Astrocyte of the spinal cord (primary cell): ENCODE results near the gene LRP10.

Source experiments
- DNase-seq: peaks from one replicate; pipeline ENCODE4 v3.0.0; 2011; ENCODE audit warnings: low read depth, low spot score
- H3K4me3 ChIP-seq: 2 replicates; pipeline ENCODE4 v1.5.1; 2011; ENCODE audit warnings: low read depth, mild to moderate bottlenecking, low read length, moderate library complexity
- in situ Hi-C: cut with HindIII; loops from 2 replicates; pipeline ENCODE4 v1.10.0; 2017; ENCODE audit warnings: low sequenced_read_pairs
- TF ChIP-seq, protein P1 (sequence below): IDR thresholded peaks from 2 replicates; pipeline ENCODE4 v1.5.1; 2012; ENCODE audit warnings: low read depth, mild to moderate bottlenecking, low read length, inconsistent platforms

LRP10 gene

DNA sequence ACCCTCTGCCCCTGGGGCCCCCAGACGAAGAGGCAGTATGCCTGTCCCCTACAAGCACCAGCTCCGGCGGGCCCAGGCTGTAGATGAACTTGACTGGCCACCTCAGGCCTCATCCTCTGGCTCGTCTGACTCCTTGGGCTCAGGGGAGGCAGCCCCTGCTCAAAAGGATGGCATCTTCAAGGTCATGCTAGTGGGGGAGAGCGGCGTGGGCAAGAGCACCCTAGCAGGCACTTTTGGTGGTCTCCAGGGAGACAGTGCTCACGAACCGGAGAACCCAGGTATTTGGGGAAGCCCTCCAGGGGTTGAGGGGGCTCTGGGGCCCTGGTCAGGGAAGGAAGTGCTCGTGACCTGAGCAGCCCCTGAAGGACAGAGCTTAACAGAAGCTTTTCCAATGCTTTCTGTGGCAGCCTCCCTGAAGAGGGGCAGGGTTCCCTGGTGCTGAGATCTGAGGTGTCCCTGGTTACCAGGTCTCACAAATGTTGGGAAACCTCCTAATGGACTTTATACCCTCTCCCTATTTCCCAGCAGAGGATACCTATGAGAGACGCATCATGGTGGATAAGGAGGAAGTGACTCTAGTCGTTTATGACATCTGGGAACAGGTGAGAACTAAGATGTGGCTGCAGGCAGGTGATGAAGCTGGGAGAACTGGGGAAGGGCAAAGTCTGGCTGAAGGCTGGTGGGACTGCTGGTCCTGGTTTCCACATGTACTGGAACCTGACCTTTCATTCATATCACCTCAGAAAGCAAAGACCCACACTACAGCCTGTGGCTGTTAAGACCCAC is 13.4 kb downstream of the LRP10 start:
- TF ChIP-seq, protein P1, sequence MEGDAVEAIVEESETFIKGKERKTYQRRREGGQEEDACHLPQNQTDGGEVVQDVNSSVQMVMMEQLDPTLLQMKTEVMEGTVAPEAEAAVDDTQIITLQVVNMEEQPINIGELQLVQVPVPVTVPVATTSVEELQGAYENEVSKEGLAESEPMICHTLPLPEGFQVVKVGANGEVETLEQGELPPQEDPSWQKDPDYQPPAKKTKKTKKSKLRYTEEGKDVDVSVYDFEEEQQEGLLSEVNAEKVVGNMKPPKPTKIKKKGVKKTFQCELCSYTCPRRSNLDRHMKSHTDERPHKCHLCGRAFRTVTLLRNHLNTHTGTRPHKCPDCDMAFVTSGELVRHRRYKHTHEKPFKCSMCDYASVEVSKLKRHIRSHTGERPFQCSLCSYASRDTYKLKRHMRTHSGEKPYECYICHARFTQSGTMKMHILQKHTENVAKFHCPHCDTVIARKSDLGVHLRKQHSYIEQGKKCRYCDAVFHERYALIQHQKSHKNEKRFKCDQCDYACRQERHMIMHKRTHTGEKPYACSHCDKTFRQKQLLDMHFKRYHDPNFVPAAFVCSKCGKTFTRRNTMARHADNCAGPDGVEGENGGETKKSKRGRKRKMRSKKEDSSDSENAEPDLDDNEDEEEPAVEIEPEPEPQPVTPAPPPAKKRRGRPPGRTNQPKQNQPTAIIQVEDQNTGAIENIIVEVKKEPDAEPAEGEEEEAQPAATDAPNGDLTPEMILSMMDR: no peak
- in situ Hi-C loops: no loop called here

DNA sequence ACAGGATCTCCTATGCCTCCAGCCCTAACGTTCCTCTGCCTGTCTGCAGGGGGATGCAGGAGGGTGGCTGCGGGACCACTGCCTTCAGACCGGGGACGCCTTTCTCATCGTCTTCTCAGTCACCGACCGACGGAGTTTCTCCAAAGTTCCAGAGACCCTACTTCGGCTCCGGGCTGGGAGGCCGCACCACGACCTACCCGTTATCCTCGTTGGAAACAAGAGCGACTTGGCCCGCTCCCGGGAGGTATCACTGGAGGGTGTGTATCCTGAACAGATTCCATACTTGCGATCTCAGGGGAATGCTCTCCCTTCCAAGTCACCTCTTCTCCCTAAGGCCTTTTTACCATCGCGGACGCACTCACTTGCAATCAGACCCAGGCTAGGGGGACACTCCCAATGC is 14.4 kb downstream of the LRP10 start:
- in situ Hi-C loops: no loop called here
- no peak overlapping the region for H3K4me3 ChIP-seq
- DNase-seq: no peak
- TF ChIP-seq, protein P1: no peak

More for the DNA sequence above, 13.4 kb downstream of the LRP10 start:
- no peak for DNase-seq
- no peak overlapping the region for H3K4me3 ChIP-seq

DNA sequence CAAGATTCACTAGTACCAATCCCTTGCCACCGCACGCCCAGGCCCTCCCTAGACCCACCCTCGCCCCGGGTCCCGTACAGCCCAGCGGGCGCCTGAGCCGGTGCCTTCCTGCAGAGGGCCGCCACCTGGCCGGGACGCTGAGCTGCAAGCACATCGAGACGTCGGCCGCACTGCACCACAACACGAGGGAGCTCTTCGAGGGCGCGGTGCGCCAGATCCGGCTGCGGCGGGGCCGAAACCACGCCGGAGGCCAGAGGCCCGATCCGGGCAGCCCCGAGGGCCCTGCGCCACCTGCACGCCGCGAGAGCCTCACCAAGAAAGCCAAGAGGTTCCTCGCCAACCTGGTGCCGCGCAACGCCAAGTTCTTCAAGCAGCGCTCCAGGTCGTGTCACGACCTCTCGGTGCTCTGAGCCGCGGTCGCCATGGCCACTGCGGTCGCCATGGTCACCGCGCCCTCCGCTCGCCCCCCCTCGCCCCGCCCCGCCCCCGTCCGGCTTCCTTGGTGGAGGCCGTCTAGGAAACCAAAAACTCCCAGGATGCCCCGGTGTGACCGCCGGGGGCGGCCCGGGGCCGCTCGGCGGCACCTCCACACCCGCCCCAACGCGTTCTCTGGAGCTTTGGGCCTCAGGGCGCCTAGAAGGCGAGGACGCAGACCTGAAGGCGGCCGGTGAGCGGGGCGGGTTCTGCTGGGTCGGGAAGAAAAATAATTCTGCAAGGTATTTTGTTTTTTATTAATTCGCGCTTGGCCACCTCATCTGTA is 15.1 kb downstream of the LRP10 start:
- TF ChIP-seq, protein P1: no peak
- peak overlapping the region; percentile 57 for H3K4me3 ChIP-seq
- in situ Hi-C loops: no loop called here
- peak; percentile 67 for DNase-seq

DNA sequence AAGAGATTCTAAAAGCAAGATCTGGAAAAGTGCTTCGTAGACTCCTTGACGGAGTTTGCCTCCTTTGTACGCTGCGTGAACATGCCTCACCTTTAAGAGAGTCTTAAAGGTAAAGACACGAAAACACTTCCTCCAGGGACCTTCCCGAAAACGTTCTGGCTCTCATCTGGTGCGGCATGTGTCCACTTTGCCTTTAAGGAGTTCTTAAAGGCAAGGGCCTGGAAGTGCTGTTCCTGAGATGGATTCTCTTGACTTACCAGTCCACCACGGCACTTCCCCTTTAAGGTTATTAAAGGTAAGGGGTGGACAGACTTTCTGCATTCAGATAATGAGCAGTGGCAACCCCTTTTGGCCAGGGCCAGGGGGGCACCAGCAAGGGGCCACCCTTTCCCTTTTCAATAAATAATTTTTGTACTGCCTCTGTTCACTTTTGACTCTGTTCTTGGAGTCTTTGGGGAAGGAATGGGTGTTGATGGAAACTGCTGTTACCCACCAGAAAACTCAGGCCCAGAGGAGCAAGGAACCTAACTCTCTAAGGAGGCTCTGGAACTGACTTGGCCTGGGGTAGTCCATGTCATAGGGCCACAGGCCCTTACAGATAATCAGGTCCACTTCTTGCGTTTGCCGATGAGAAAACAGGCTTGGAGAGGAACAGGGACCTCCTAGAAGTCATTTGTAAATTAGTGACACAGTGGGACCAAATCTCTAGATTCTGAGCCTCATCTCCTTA is 15.9 kb downstream of the LRP10 start:
- in situ Hi-C loops: no loop called here

DNA sequence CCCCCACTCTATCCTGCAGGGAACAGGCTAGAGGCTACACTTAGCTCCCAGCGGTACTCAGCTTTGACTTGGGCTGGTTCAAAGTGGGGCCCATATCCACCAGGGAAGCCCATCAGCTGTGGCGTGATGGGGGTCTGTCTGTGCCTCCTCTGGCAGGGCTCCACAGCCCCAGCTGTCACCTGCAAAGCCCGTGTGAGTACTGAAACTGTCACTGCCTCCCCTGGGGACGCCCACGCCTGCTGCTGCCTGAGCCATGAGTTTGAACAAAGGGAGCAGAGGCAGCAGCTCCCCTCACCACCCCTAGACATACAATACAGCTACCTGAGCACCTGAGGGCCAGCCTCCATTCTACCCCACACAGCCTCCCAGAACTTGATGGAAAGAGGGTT is 16.4 kb downstream of the LRP10 start:
- in situ Hi-C loops: no loop called here
- H3K4me3 ChIP-seq: peak overlapping the region; percentile 57
- TF ChIP-seq, protein P1: no peak
- DNase-seq: no peak

More for the DNA sequence above, 15.9 kb downstream of the LRP10 start:
- DNase-seq: peak; percentile 83
- peak overlapping the region; percentile 57 for H3K4me3 ChIP-seq
- TF ChIP-seq, protein P1: no peak

DNA sequence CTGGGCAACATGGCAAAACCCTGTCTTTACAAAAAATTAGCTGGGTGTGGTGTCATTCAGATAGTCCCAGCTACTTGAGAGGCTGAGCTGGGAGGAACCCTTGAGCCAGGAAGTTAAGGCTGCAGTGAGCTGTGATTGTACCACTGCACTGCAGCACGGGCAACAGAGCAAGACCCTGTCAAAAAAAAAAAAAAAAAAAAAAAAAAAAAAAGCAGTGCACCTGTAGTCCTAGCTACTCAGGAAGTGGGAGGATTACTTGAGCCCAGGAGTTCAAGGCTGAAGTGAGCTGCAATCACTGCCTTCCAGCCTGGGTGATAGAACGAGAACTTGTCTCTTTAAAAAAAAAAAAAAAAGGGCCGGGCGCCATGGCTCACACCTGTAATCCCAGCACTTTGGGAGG is 17.1 kb downstream of the LRP10 start:
- no peak for DNase-seq
- in situ Hi-C loops: no loop called here
- H3K4me3 ChIP-seq: no peak overlapping the region
- TF ChIP-seq, protein P1: no peak
